ENCODE measurements around the gene MEX3A.

DNA sequence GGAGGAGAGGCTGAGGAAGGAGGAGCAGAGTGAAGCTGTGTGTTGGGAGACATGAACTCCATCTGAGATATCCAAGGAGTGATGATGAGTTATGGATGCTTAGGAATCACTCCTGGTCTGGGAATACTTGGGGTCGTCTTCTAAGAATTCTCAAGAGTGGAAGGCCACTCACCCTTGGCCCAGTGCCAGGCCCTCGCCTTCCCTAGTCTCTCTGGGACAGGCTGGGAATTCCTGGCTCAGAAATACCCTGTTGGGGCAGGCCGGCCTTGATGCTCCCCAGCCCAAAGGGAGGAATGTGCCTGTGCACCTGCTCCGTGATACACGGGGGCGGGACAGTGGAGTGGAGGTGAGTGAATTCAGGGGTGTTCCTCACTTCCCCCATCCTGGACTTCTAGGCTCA is 19.6 kb upstream of the MEX3A start:
- TF ChIP-seq, protein P1, sequence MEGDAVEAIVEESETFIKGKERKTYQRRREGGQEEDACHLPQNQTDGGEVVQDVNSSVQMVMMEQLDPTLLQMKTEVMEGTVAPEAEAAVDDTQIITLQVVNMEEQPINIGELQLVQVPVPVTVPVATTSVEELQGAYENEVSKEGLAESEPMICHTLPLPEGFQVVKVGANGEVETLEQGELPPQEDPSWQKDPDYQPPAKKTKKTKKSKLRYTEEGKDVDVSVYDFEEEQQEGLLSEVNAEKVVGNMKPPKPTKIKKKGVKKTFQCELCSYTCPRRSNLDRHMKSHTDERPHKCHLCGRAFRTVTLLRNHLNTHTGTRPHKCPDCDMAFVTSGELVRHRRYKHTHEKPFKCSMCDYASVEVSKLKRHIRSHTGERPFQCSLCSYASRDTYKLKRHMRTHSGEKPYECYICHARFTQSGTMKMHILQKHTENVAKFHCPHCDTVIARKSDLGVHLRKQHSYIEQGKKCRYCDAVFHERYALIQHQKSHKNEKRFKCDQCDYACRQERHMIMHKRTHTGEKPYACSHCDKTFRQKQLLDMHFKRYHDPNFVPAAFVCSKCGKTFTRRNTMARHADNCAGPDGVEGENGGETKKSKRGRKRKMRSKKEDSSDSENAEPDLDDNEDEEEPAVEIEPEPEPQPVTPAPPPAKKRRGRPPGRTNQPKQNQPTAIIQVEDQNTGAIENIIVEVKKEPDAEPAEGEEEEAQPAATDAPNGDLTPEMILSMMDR (optimal IDR thresholded peaks at IDR 0.05 in 1 of 3, IDR thresholded peaks at IDR 0.05 in 1 of 3, conservative IDR thresholded peaks at IDR 0.05 in 1 of 3; ENCODE audit: extremely low read depth in 1 of 3, insufficient read depth in 2 of 3, low read length in 3 of 3), result no peak
- no peak for TF ChIP-seq EZH2 (IDR thresholded peaks at IDR 0.05; ENCODE audit: low read length)

All from keratinocyte (primary cell).